Ishikawa (cell line): ENCODE measurements around the gene LAMA3.

Experiments used
- CEBPB ChIP-seq: IDR thresholded peaks from 2 replicates; pipeline ENCODE4 v1.6.1; 2012
- CREB1 ChIP-seq: IDR thresholded peaks from 2 replicates; pipeline ENCODE4 v1.6.1; 2012; ENCODE audit warnings: low read depth
- EGR1 ChIP-seq: IDR thresholded peaks from 2 replicates; pipeline ENCODE4 v1.6.1; 2012
- EP300 ChIP-seq: IDR thresholded peaks from 2 replicates; pipeline ENCODE4 v1.6.1; 2012; ENCODE audit warnings: borderline replicate concordance
- FOXM1 ChIP-seq: IDR thresholded peaks from 2 replicates; pipeline ENCODE4 v1.6.1; 2012; ENCODE audit warnings: low read depth, borderline replicate concordance
- NFIC ChIP-seq: IDR thresholded peaks from 2 replicates; pipeline ENCODE4 v1.6.1; 2012
- RAD21 ChIP-seq: IDR thresholded peaks from 2 replicates; pipeline ENCODE4 v1.6.1; 2012; ENCODE audit warnings: low read depth
- REST ChIP-seq: IDR thresholded peaks from 2 replicates; pipeline ENCODE4 v1.6.1; 2012; ENCODE audit warnings: low read depth, mild to moderate bottlenecking
- TAF1 ChIP-seq: IDR thresholded peaks from 2 replicates; pipeline ENCODE4 v1.6.1; 2012; ENCODE audit warnings: low read depth, mild to moderate bottlenecking
- TCF12 ChIP-seq: IDR thresholded peaks from 2 replicates; pipeline ENCODE4 v1.6.1; 2012; ENCODE audit warnings: low read depth
- TEAD4 ChIP-seq: IDR thresholded peaks from 2 replicates; pipeline ENCODE4 v1.6.1; 2012
- USF1 ChIP-seq: IDR thresholded peaks from 2 replicates; pipeline ENCODE4 v1.6.1; 2012
- YY1 ChIP-seq: IDR thresholded peaks from 2 replicates; pipeline ENCODE4 v1.6.1; 2012; ENCODE audit warnings: low read depth
- ZBTB7A ChIP-seq: IDR thresholded peaks from 2 replicates; pipeline ENCODE4 v1.6.1; 2012; ENCODE audit warnings: low read depth
- TF ChIP-seq, protein P1 (sequence below): IDR thresholded peaks from 2 replicates; pipeline ENCODE4 v1.6.1; 2012

Gene LAMA3

GRCh38 chr18:23970161-23971096 lies 281.2 kb downstream of the LAMA3 start:
- TF ChIP-seq CREB1: no peak
- TF ChIP-seq TEAD4: no peak
- no peak for TF ChIP-seq CEBPB
- no peak for TF ChIP-seq TCF12

- TF ChIP-seq TEAD4 (no peak), CEBPB (no peak), CREB1 (no peak), EGR1 (no peak)
These were observed 281.8 kb downstream of the LAMA3 start for GRCh38 chr18:23971097-23971440.

DNA sequence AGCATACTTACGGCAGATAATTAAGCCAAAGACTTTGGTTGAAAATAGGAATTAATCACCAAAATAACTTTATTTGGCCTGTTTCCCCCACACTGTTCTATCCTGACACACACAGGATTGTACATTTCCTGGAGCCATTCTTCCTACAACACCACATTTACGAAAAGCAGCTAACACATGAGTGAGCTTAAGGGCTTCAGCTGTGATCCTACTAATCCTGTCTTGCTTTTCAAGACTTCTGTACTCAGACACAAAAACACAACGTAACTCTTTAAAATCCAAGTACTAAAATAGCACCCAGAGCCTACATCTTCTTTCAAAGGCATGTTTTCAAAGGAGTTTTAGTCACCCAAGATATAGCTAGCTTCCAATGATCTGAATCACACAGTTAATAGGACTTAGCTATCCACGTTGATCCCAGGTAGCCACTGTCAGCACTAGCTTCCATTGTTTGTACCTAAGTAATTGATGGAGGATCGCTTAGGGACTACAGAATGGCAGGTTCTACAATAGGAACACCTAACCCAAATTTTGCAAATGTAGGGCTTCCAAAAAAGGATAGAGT lies 282.5 kb downstream of the LAMA3 start:
- no peak for TF ChIP-seq CEBPB
- TF ChIP-seq ZBTB7A: no peak

DNA sequence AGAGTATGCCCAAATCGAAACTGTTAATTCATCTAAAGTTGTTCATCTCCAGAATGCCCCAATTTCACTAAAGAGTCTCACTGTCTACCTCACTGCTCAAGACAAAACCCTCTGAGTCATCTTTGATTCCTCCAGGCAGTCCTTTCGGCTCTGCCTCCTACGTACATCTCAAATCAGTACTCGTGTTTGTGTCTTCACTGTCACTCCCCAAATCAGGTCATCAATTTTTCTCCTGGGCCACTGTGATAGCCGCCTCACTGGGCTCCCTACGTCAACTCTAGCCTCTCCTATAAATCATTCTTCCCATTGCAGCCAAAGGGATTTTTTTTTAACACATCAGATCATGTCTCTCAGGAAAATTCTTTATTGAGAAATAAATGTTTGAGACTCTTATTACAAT lies 283.2 kb downstream of the LAMA3 start:
- TF ChIP-seq, protein P1, sequence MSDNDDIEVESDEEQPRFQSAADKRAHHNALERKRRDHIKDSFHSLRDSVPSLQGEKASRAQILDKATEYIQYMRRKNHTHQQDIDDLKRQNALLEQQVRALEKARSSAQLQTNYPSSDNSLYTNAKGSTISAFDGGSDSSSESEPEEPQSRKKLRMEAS: no peak
- no peak for TF ChIP-seq RAD21
- TF ChIP-seq FOXM1: no peak
- no peak for TF ChIP-seq EGR1
- no peak for TF ChIP-seq CEBPB
- TF ChIP-seq EP300: no peak
- TF ChIP-seq CREB1: no peak
- TF ChIP-seq USF1: no peak
- TF ChIP-seq ZBTB7A: no peak
- no peak for TF ChIP-seq TEAD4
- no peak for TF ChIP-seq NFIC
- TF ChIP-seq REST: no peak
- no peak for TF ChIP-seq TAF1
- TF ChIP-seq TCF12: no peak
- TF ChIP-seq YY1: no peak

- TF ChIP-seq EP300: no peak
- no peak for TF ChIP-seq EGR1
These were observed 287.9 kb downstream of the LAMA3 start for GRCh38 chr18:23977103-23977502.

GRCh38 chr18:23977719-23978483 lies 288.6 kb downstream of the LAMA3 start:
- TF ChIP-seq, protein P1: no peak
- TF ChIP-seq REST (no peak), RAD21 (no peak), ZBTB7A (no peak), YY1 (no peak), CREB1 (no peak), FOXM1 (no peak), TEAD4 (no peak), TCF12 (no peak), EP300 (no peak), NFIC (no peak), USF1 (no peak), TAF1 (no peak)
